SK-N-SH (cell line): ENCODE data around the gene OTOP2. TPM values are rescaled to one million over a fixed set of nuclear protein-coding genes. Genes with fewer than 3 reads are reported as not detected.

Experiments
- CTCF ChIA-PET: fragments of 300-600, 350-600 bp; formaldehyde crosslinking; extraction: SDS; loops from one replicate; lab custom pipeline; 2021; lab: Yijun Ruan, JAX
- POLR2A ChIA-PET: fragments of 350-600 bp; sonication (Branson Sonifier 250); formaldehyde crosslinking; extraction: SDS; loops from one replicate; lab custom pipeline; 2020; ENCODE audit warnings: antibody characterized with exemption, inconsistent platforms; lab: Yijun Ruan, JAX
- DNase-seq: peaks from one replicate; pipeline ENCODE4 v3.0.0; 2012
- H2AFZ ChIP-seq: fragments of 200-600 bp; sonication (generic); 2 replicates; pipeline ENCODE4 v1.8.1; 2016; ENCODE audit warnings: antibody characterized with exemption, mild to moderate bottlenecking, low read depth
- H3F3A ChIP-seq: fragments of 200-600 bp; sonication (generic); replicated peaks from 2 replicates; pipeline ENCODE3; 2016; ENCODE audit warnings: antibody characterized with exemption, mild to moderate bottlenecking; ENCODE audit not compliant: insufficient read depth
- H3K27ac ChIP-seq, 2 experiments: fragments of 200-500 bp in 1 of 2; fragments of 200-600 bp in 1 of 2; sonication (Bioruptor generic) in 1 of 2; sonication (generic), shearing (Covaris generic) in 1 of 2; 2 replicates each; pipeline versions ENCODE4 v1.5.1 to v1.6.1; 2014 to 2016; ENCODE audit warnings: low read depth in 2 of 2, inconsistent platforms in 1 of 2, low read length in 1 of 2, mild to moderate bottlenecking in 1 of 2, mixed read lengths in 1 of 2
- H3K27me3 ChIP-seq: fragments of 200-600 bp; sonication (generic), shearing (Covaris generic); 2 replicates; pipeline ENCODE4 v1.6.1; 2016; ENCODE audit warnings: mixed run types; ENCODE audit not compliant: insufficient read depth
- H3K36me3 ChIP-seq, 2 experiments: fragments of 200-500 bp in 1 of 2; fragments of 200-600 bp in 1 of 2; sonication (Bioruptor generic) in 1 of 2; sonication (generic) in 1 of 2; replicated peaks in 1 of 2; 2 replicates each; pipeline versions ENCODE3 to v1.5.1; 2014 to 2016; ENCODE audit warnings: low read length in 1 of 2, mild to moderate bottlenecking in 1 of 2; ENCODE audit not compliant: insufficient read depth in 2 of 2, control insufficient read depth in 1 of 2
- H3K4me1 ChIP-seq, 2 experiments: fragments of 200-500 bp in 1 of 2; fragments of 200-600 bp in 1 of 2; sonication (Bioruptor generic) in 1 of 2; sonication (generic), shearing (Covaris generic) in 1 of 2; 2 replicates each; pipeline versions ENCODE4 v1.5.1 to v1.6.1; 2014 to 2016; ENCODE audit warnings: low read depth in 1 of 2, low read length in 1 of 2, mixed run types in 1 of 2; ENCODE audit not compliant: insufficient read depth in 2 of 2, control insufficient read depth in 1 of 2
- H3K4me2 ChIP-seq: fragments of 200-600 bp; sonication (generic), shearing (Covaris generic); 2 replicates; pipeline ENCODE4 v1.6.1; 2017; ENCODE audit warnings: mixed run types
- H3K4me3 ChIP-seq, 2 experiments: fragments of 200-500 bp in 1 of 2; fragments of 200-600 bp in 1 of 2; sonication (Bioruptor generic) in 1 of 2; sonication (generic), shearing (Covaris generic) in 1 of 2; 2 replicates each; pipeline versions ENCODE4 v1.5.1 to v1.8.1; 2014 to 2016; ENCODE audit warnings: low read depth in 2 of 2, inconsistent platforms in 1 of 2, low read length in 1 of 2, mild to moderate bottlenecking in 1 of 2, mixed read lengths in 1 of 2, moderate library complexity in 1 of 2
- H3K79me2 ChIP-seq: fragments of 200-600 bp; sonication (generic); 2 replicates; pipeline ENCODE4 v1.8.1; 2017; ENCODE audit warnings: mild to moderate bottlenecking; ENCODE audit not compliant: insufficient read depth
- H3K9ac ChIP-seq: fragments of 200-600 bp; sonication (generic); 2 replicates; pipeline ENCODE4 v1.6.1; 2017; ENCODE audit warnings: mixed run types
- H3K9me2 ChIP-seq: fragments of 200-600 bp; sonication (generic); 2 replicates; pipeline ENCODE4 v1.6.1; 2017; ENCODE audit warnings: mixed run types
- H3K9me3 ChIP-seq: fragments of 200-600 bp; sonication (generic); 2 replicates; pipeline ENCODE4 v1.6.1; 2017; ENCODE audit warnings: mixed run types, mild to moderate bottlenecking, moderate library complexity
- H4K20me1 ChIP-seq: fragments of 200-600 bp; sonication (generic); 2 replicates; pipeline ENCODE4 v1.6.1; 2017; ENCODE audit warnings: mild to moderate bottlenecking, mixed run types; ENCODE audit not compliant: insufficient read depth
- CHD2 ChIP-seq: fragments of 150-350 bp; IDR thresholded peaks from 2 replicates; pipeline ENCODE4 v1.6.1; 2018; ENCODE audit warnings: low read length; ENCODE audit not compliant: partially characterized antibody
- ELF1 ChIP-seq: IDR thresholded peaks from 2 replicates; pipeline ENCODE4 v1.4.0; 2012
- FOSL2 ChIP-seq: IDR thresholded peaks from 2 replicates; pipeline ENCODE4 v1.4.0; 2012; ENCODE audit warnings: low read depth, mild to moderate bottlenecking, moderate library complexity, borderline replicate concordance
- JUND ChIP-seq: IDR thresholded peaks from 2 replicates; pipeline ENCODE4 v1.4.0; 2012
- MXI1 ChIP-seq: IDR thresholded peaks from 2 replicates; pipeline ENCODE4 v1.6.1; 2012; ENCODE audit warnings: mild to moderate bottlenecking, low read depth, low read length, improper control_type of control experiment
- RCOR1 ChIP-seq: fragments of 150-350 bp; IDR thresholded peaks from 2 replicates; pipeline ENCODE4 v1.6.1; 2017; ENCODE audit warnings: antibody characterized with exemption, low read length
- RFX5 ChIP-seq: IDR thresholded peaks from 2 replicates; pipeline ENCODE4 v1.6.1; 2012; ENCODE audit warnings: mild to moderate bottlenecking, improper control_type of control experiment, low read length
- RXRA ChIP-seq: IDR thresholded peaks from 2 replicates; pipeline ENCODE4 v1.4.0; 2012; ENCODE audit warnings: low read depth, mild to moderate bottlenecking, borderline replicate concordance
- SMC3 ChIP-seq: IDR thresholded peaks from 2 replicates; pipeline ENCODE4 v1.6.1; 2012; ENCODE audit warnings: low read depth, low read length, improper control_type of control experiment
- TAF1 ChIP-seq: IDR thresholded peaks from 2 replicates; pipeline ENCODE4 v1.6.1; 2012; ENCODE audit warnings: low read depth, mild to moderate bottlenecking, low read length, moderate library complexity, borderline replicate concordance
- TCF12 ChIP-seq: IDR thresholded peaks from 2 replicates; pipeline ENCODE4 v1.4.0; 2012
- TEAD4 ChIP-seq: IDR thresholded peaks from 2 replicates; pipeline ENCODE4 v1.4.0; 2012; ENCODE audit warnings: mild to moderate bottlenecking, borderline replicate concordance; ENCODE audit not compliant: insufficient read depth
- WGBS: methylation state at CpG from one replicate; pipeline ENCODE4 v1.1.6; 2017; ENCODE audit warnings: low lambda C conversion rate; 5-methylcytosine and 5-hydroxymethylcytosine counted together
- polyA plus RNA-seq, 3 experiments: library from polyadenylated mRNA; depleted of rRNA; stranded (reverse); fragments of >200 nt; gene quantifications; 2 replicates each; pipeline ENCODE4 v1.2.3, GENCODE V29; 2012
- TF ChIP-seq, protein P1 (sequence below): fragments of 200-600 bp; sonication (generic); IDR thresholded peaks from 2 replicates; pipeline ENCODE4 v1.6.1; 2017; ENCODE audit warnings: antibody characterized with exemption, mild to moderate bottlenecking, moderate library complexity
- TF ChIP-seq, protein P2 (sequence below): IDR thresholded peaks from 2 replicates; pipeline ENCODE4 v1.6.1; 2012; ENCODE audit warnings: mild to moderate bottlenecking, low read depth, low read length, moderate library complexity

The OTOP2 gene
- polyA plus RNA-seq, 1 of the 3 experiments (the other 2 are of a cell fraction), result not detected

DNA sequence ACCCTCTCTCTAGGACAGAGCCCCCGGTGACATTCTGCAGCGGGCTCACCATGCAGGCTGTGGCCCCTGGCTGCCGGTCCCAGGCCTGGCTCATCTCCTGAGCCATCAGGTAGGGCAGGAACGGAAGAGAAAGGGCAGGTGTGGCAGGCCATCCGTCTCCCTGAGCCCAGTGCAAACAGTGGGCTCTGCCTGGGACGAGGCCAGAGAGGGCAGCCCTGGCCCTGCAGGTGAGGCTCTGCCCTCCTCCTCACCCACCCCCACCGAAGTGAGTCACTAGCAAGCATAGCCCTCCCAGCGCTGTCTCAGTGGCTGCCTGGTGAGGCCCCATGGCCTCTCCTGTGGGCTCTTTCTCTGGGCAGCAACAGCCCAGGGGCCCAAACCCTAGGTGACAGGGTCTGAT is 26.1 kb downstream of the OTOP2 start:
- peaks cover 53% of the 10 kb centered on the region for H3K27me3 ChIP-seq
- WGBS, result 50% methylated on average over 7 of the region's 8 CpGs
- H3K36me3 ChIP-seq, result no peaks in the 10 kb centered on the region
- no peak overlapping the region for H3K27ac ChIP-seq
- no peak overlapping the region for H3K4me3 ChIP-seq
- no peaks in the 10 kb centered on the region for H3K9me2 ChIP-seq
- ChIA-PET POLR2A (interaction anchor here (1.3 to 2.5 kb wide), 2 partner anchors 11 to 12 kb away, joined by 3 to 5 read pairs; no protein-coding TSS in a partner anchor), CTCF (interaction anchor here (1.0 to 10.7 kb wide), 4 partner anchors 8 to 25 kb away, joined by 3 to 104 read pairs (median 40); partner anchors contain the start of genes OTOP2 and USH1G)
- H3K9ac ChIP-seq, result no peak overlapping the region
- no peaks in the 10 kb centered on the region; a peak in 1 of 4 replicates for H3K4me1 ChIP-seq
- H3F3A ChIP-seq, result no peaks in the 10 kb centered on the region
- no peak for TF ChIP-seq RFX5
- TF ChIP-seq SMC3, result no peak
- TF ChIP-seq, protein P1, sequence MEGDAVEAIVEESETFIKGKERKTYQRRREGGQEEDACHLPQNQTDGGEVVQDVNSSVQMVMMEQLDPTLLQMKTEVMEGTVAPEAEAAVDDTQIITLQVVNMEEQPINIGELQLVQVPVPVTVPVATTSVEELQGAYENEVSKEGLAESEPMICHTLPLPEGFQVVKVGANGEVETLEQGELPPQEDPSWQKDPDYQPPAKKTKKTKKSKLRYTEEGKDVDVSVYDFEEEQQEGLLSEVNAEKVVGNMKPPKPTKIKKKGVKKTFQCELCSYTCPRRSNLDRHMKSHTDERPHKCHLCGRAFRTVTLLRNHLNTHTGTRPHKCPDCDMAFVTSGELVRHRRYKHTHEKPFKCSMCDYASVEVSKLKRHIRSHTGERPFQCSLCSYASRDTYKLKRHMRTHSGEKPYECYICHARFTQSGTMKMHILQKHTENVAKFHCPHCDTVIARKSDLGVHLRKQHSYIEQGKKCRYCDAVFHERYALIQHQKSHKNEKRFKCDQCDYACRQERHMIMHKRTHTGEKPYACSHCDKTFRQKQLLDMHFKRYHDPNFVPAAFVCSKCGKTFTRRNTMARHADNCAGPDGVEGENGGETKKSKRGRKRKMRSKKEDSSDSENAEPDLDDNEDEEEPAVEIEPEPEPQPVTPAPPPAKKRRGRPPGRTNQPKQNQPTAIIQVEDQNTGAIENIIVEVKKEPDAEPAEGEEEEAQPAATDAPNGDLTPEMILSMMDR, result no peak
- TF ChIP-seq, protein P2, sequence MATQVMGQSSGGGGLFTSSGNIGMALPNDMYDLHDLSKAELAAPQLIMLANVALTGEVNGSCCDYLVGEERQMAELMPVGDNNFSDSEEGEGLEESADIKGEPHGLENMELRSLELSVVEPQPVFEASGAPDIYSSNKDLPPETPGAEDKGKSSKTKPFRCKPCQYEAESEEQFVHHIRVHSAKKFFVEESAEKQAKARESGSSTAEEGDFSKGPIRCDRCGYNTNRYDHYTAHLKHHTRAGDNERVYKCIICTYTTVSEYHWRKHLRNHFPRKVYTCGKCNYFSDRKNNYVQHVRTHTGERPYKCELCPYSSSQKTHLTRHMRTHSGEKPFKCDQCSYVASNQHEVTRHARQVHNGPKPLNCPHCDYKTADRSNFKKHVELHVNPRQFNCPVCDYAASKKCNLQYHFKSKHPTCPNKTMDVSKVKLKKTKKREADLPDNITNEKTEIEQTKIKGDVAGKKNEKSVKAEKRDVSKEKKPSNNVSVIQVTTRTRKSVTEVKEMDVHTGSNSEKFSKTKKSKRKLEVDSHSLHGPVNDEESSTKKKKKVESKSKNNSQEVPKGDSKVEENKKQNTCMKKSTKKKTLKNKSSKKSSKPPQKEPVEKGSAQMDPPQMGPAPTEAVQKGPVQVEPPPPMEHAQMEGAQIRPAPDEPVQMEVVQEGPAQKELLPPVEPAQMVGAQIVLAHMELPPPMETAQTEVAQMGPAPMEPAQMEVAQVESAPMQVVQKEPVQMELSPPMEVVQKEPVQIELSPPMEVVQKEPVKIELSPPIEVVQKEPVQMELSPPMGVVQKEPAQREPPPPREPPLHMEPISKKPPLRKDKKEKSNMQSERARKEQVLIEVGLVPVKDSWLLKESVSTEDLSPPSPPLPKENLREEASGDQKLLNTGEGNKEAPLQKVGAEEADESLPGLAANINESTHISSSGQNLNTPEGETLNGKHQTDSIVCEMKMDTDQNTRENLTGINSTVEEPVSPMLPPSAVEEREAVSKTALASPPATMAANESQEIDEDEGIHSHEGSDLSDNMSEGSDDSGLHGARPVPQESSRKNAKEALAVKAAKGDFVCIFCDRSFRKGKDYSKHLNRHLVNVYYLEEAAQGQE, result no peak
- no peak for TF ChIP-seq TCF12
- TF ChIP-seq JUND, result no peak
- no peak for TF ChIP-seq RCOR1
- no peak for TF ChIP-seq MXI1
- no peak for TF ChIP-seq TAF1
- TF ChIP-seq CHD2, result no peak
- TF ChIP-seq TEAD4, result no peak
- TF ChIP-seq FOSL2, result no peak
- no peak for TF ChIP-seq RXRA
- TF ChIP-seq ELF1, result no peak
- no peaks in the 10 kb centered on the region for H3K9me3 ChIP-seq
- DNase-seq, result no peak
- H4K20me1 ChIP-seq, result no peaks in the 10 kb centered on the region
- H3K79me2 ChIP-seq, result no peaks in the 10 kb centered on the region
- H3K4me2 ChIP-seq, result no peak overlapping the region
- H2AFZ ChIP-seq, result no peak overlapping the region
